HG03378 (cell line): Measurements from ENCODE around the gene AFAP1L2.

Experiments used
- ATAC-seq: cut with Tn5 transposase; IDR thresholded peaks from one replicate; pipeline ENCODE4 v1.9.1; 2021; ENCODE audit warnings: mild to moderate bottlenecking, moderate library complexity; ENCODE audit not compliant: unreplicated experiment

The AFAP1L2 gene

GRCh38 chr10:114404171-114405010 lies at the start of gene AFAP1L2:
TSS of gene AFAP1L2 (minus strand) at chr10:114404502. CDS start at chr10:114404455, 47 bp downstream.
- no peak for ATAC-seq

- no peak for ATAC-seq
Observed at GRCh38 chr10:114453576-114453975, 49.3 kb upstream of the AFAP1L2 start.

GRCh38 chr10:114448897-114449296 lies 44.6 kb upstream of the AFAP1L2 start:
- no peak for ATAC-seq

- no peak for ATAC-seq
Observed at GRCh38 chr10:114445332-114445731, 41.0 kb upstream of the AFAP1L2 start.

- ATAC-seq = no peak
Observed at GRCh38 chr10:114444819-114445218, 40.5 kb upstream of the AFAP1L2 start.

GRCh38 chr10:114442091-114442630 lies 37.9 kb upstream of the AFAP1L2 start:
- no peak for ATAC-seq

- ATAC-seq = no peak
Observed at GRCh38 chr10:114441107-114441506, 36.8 kb upstream of the AFAP1L2 start.

GRCh38 chr10:114437473-114438292 lies 33.4 kb upstream of the AFAP1L2 start:
- ATAC-seq = no peak

- no peak for ATAC-seq
Observed at GRCh38 chr10:114436941-114437340, 32.6 kb upstream of the AFAP1L2 start.

- no peak for ATAC-seq
Observed at GRCh38 chr10:114432566-114433093, 28.3 kb upstream of the AFAP1L2 start.

- no peak for ATAC-seq
Observed at GRCh38 chr10:114431414-114432135, 27.3 kb upstream of the AFAP1L2 start.

GRCh38 chr10:114430688-114431413 lies 26.5 kb upstream of the AFAP1L2 start:
- ATAC-seq = no peak

- no peak for ATAC-seq
Observed at GRCh38 chr10:114429581-114430335, 25.5 kb upstream of the AFAP1L2 start.

- no peak for ATAC-seq
Observed at GRCh38 chr10:114427124-114427852, 23.0 kb upstream of the AFAP1L2 start.

GRCh38 chr10:114426476-114426875 lies 22.2 kb upstream of the AFAP1L2 start:
- ATAC-seq = no peak

GRCh38 chr10:114420811-114421485 lies 16.6 kb upstream of the AFAP1L2 start:
- ATAC-seq = no peak

GRCh38 chr10:114418109-114418508 lies 13.8 kb upstream of the AFAP1L2 start:
- ATAC-seq = no peak
